HG03108 (cell line): ENCODE results near the gene EGFL7.

ENCODE experiments used
- ATAC-seq: cut with Tn5 transposase; IDR thresholded peaks from one replicate; pipeline ENCODE4 v1.9.1; 2021; ENCODE audit warnings: moderate library complexity; ENCODE audit not compliant: unreplicated experiment

EGFL7 gene

DNA sequence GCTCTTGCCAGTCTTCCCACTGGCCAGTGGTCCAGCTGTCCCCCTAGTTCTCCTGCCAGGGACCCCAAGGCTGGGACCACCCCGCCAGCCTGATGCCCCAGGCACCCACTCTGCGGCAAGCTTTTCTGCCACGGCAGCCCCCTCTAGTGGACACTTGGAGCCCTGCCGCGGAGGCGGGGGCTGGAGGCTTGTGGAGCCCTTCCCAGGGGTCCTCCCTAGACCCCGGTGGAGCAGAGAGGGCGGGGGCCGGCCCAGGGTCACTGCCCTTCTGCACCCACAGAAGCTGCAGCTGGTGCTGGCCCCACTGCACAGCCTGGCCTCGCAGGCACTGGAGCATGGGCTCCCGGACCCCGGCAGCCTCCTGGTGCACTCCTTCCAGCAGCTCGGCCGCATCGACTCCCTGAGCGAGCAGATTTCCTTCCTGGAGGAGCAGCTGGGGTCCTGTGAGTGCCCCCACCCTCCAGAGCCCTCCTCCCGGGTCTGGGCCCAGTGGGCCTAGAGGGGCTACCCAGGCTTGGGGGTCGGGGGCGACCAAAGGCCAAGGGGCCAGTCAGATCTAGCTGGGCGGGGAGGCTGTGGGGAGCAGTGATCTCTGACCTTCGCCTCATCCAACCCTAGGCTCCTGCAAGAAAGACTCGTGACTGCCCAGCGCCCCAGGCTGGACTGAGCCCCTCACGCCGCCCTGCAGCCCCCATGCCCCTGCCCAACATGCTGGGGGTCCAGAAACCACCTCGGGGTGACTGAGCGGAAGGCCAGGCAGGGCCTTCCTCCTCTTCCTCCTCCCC, 9.1 kb downstream of the EGFL7 start:
- no peak for ATAC-seq

DNA sequence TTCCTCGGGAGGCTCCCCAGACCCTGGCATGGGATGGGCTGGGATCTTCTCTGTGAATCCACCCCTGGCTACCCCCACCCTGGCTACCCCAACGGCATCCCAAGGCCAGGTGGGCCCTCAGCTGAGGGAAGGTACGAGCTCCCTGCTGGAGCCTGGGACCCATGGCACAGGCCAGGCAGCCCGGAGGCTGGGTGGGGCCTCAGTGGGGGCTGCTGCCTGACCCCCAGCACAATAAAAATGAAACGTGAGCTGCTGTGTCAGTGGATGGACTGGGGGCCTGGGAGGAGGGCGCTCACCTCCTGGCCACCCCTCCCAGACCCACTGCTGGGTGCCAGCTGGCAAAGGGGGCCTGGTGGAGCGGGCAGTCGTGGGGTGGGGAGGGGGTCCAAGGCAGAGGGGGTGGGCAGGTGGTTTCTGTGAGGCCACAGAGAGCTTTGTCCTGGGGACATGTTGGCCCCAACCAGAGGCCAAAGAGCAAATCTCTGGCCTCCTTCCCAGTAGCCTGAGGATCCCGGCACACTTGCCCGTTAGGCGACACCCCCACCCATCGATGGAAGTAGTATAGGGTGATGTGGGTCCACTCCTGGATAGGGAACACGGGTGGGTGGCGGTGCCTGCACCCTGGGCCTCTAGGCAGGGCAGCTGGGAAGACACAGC, 9.8 kb downstream of the EGFL7 start:
- no peak for ATAC-seq

DNA sequence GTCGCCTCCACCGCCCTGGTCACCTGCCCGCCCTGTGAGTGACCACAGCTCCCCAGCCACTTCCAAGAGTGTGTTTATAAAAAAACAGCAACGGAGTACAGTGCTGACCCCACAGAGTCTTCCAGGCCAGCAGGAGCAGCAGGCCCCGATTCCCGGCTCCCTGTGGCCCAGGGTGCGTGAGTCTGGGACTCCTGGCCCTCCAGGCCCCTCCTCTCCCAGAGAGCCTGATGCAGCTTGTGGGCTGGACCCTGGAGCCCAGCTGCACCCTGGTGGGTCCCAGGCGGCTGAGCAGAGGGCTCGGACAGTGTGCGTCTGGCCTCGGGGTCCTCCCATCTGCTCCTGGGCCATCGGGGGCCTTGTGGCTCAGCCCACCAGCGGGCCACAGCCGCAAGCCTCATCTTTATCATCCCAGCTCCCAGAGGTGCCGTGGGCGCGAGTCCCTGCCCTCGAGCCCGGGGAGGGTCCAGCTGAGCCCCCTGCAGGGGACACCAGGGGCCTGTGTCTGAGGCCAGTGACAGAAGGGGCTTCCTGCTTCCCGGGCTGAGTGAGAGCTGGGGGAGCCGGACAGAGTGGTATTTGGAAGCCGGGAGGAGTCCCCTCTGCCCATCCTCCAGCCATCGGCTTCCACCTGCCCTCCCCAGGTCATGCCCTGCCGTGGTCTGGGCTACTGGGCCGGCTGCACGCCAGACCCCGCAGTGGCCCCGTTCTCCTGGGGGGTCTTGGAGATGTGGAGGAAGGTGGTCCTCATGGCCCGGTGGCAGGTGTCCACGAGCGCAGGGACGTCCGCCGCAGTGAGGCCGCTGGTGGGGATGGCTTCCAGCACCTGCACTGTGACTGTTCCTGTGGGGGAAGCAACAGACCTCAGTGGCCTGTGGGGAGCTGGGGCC, 10.6 kb downstream of the EGFL7 start:
- no peak for ATAC-seq

DNA sequence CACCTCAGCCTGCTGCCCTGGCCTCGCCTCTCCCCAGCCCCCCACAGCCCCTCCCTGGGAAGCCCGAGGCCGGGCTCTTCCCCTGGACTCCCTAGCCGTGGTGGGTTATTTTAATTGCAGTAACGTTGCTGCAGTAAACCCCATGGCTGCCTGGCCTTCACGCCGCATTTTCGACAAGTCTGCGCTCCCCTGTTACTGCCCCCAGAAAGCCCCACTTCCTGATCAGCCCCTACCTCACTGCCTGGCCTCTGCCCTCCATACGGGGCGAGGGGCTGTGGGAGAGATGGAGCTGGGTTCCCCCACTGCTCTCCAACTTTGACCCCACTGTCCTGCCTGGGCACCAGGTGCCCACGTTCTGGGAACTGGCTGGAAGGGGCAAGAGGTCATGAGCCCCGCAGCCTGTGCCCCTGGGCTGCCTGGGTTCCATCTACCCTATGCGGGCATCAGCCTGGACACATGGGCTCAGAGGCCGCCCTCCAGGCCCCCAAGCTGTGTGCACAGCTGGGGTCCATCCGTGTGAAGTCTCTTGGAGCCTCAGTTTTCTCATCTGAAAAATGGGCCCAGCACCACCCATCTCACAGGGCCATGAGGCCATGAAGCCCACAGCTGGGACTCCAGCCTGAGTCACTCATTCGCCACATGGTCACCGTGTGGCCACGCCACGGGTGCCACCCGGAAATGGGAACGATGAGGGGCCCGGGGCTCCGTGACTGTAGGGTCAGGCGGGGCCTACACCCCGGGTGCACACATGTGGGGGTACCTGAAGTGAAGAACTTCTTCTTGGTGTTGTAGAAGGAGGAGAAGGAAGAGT, 11.5 kb downstream of the EGFL7 start:
- no peak for ATAC-seq

DNA sequence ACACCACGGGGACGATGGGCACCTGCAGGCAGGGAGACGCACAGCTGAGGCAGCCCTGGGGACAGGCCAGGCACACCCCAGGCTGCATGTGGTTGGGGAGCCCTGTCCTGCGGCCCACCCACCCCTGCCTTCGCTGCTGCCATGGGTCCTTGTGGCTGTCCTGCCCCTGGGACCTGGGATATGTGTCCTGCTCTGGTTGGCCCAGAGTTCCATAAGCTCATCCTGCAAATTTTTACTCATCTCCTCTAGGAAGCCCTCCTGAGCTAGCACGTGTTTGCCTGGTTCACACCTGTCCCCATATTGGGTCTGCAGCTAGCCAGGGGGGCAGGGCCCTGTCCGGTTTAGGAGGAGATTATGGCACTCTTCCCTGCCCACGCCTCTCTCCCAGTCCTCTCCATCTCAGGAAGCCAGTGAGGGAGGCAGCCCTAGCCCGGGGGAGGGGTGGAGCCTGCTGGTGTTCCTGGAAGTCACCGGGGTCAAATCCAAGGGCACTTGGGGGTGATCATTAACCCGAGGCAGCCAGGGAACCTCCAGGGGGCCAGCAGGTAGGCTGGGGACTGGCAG, 12.2 kb downstream of the EGFL7 start:
- ATAC-seq, result no peak

DNA sequence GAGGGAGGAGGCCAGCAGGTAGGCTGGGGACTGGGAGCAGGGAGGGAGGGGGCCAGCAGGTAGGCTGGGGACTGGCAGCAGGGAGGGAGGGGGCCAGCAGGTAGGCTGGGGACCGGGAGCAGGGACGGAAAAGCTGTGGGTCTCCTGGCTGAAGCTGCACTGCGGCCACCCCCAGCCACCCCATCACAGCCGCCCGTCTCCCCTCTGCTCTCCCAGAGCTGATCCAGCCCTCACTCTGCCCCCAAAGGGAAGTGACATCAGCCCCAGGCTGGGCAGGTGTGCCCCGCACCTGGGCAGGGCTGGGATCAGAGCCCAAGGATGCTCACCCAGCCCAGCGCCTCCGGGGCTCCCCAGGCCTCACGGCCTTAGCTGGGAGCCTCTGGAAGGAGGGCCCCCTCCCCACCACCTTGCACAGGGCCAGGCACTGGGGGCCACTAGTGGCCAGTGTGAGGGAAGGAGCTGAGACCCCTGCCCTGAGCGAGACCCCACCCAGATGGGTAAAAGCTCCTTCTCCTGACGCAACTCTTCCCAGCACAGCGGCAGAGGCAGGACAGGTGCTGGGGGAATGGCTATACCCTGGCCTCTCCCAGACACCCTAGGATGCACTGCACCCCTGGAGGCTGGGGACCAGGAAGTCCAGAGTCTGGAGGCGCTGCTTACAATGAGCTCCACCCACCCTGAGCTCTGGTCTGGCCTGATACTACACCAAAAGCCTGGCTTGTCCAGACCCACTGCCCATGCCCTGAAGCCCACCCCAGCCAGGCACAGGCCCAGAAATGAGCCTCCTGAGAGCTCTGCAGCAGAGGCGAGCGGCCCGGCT, 13.0 kb downstream of the EGFL7 start:
- ATAC-seq, result no peak

DNA sequence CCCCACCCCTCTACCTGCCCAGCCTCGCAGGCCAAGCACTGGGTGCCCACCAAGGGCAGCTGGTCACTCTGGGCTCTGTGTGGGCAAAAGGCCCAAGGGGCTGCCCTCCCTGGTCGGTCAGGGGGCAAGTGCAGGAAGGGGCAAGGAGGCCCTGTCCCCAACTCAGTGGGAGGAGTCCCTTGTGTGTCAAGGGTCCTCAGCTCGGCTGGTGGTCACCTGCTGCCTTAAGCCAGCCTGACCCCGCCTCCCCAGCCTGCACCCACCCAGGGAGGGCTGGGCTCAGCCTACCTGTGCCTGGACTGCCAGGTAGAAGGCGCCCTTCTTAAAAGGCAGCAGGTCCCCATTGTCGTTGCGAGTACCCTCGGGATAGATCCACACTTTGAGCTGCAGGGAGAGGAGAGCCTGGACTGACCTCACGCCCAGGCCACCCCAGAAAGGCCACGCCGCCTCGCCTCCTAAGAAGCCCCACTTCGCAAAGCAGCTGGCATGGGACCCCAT, 13.6 kb downstream of the EGFL7 start:
- ATAC-seq, result no peak

DNA sequence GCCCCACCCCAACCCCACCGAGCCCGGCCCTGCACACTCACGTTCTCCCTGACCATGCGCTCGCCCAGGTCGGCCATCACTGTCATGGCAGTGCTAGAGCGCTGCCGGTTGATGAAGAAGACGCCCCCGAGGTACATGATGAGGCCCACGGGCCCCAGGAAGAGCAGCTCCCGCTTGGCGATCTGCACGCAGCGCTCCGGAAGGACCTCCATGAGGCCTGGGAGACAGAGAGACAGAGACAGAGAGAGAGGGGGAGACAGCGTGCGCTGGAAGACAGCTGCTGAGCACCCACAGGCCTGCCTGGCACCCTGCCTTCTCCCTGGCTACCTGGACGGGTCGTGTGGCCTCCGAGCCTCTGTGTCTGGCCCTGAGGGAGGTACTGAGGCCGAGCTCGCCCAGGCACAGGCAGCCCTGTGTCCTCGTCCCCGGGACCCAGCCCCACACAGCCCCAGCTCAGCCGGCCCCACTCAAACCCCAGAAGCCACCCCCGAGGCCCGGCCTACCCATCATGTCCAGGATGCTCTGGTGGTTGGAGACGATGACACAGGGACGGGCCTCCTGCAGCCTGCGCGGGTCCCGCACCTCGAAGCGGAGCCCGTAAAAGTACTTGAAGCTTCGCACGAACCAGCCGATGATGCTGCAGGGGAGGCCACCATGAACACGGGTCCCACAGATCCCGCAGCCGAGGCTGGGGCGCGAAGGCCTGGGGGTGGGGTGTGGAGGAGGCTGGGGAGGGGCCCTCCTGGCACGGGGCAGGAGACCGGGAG, 14.4 kb downstream of the EGFL7 start:
- ATAC-seq, result no peak

DNA sequence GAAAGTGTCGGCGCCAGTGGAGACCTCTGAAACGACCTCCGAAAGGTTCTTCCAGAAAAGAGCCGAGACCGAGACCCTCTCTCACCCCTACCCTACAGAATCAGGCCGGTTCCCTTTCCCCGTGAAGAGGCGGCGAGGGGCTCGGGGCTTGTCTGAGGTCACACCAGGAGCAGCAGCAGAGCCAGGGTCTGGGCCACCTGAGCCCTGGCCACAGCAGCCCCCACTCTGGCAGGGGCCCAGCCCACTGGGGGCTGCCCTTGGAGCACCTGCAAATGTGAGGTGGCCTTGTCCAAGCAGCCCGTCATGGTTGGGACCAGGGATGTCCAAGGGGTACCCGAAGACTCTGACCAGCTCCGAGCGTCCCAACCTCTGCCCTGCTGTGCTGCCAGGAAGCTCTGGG, 15.3 kb downstream of the EGFL7 start:
- ATAC-seq, result no peak

DNA sequence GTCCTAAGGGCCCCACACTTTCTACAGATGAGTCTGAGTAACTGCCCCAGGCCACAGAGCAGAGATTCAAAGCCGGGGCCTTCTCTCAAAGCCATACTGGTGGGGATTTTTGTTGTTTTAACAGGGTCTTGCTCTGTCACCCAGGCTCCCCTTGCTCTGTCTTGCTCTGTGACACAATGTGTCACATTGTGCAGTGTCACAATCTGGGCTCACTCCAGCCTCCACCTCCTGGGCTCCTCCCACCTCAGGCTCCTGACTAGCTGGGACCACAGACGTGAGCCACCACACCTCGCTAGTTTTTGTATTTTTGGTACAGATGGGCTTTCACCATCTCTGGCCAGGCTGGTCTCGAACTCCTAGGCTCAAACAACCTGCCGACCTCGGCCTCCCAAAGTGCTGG, 15.9 kb downstream of the EGFL7 start:
- ATAC-seq, result no peak

DNA sequence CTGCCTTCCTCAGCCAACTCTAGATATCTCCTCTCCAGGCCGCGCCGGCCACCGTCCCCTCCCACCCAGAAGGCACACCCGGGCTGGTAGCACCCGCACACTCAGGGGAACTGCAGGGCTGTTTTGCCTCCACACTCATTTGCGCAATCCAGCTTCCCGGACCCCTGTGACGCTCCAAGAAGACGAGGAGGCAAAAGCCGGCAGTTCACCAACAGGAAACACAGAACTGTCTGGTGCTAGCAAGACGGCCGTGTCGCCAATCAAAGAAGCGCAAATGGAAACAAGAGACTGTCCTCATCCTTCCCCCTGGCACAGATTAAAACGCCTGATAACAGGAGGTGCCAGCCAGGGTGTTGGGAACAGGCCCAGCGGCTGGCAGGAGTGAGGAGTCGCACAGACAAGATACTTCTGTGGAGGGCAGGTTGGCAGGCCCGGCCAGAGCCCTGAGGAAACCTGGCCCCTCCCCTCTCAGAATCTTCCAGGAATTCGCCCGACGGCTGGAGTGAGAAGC, 16.8 kb downstream of the EGFL7 start:
- ATAC-seq, result no peak

DNA sequence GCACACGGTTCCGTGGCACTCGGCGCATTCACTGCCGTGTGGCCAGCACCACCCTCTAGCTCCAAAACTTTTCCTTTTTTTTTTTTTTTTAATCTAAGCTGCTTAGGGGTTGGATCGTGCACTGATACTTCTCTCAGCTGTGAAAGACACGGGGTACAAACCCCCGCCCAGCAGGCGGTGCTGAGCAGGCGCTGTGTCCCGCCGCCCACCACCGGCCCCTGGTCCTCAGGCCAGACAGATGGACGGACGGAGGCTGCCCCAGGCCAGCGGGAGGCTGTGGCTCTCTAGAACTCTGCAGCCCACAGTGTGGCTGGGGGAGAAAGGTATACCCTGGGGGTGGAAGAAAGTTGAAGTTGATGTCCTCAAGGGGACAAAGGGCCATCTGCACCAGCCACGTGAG, 18.3 kb downstream of the EGFL7 start:
- ATAC-seq, result no peak

DNA sequence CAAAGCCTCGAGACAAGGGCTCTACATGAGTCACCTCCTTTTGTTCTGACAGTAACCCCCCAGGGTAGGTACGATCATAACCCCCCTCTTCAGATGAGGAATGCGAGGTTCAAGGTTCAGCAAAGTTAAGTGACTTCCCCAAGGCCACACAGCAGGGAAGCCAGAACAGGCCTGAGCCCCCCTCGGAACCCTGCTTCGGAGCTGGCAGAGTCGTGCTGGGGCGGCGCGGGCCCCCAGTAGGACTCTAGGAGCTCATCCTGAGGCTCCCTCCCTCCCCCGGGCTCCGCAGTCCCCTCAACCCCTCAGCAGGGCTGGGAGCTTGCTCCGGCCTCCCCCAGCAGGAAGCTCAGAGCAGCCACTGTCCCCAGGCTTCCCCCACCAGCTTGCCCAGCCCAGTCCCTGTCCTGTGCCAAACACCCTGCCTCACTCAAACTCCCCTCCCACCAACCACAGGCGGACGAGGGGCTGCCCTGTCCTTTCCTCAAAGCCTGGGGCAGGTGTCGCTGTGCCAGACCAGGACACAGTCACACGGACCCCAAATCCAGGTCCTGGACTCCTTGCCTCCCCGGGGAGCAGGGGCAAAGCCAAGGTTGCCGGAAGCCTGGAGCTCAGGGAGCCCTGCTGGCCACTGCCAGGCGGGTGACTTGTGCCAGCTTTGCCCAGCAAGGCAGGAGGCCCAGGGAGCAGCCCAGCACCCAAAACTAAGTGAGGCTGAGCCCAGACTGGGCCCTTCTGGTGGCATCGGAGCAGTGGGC, 19.4 kb downstream of the EGFL7 start:
- no peak for ATAC-seq

DNA sequence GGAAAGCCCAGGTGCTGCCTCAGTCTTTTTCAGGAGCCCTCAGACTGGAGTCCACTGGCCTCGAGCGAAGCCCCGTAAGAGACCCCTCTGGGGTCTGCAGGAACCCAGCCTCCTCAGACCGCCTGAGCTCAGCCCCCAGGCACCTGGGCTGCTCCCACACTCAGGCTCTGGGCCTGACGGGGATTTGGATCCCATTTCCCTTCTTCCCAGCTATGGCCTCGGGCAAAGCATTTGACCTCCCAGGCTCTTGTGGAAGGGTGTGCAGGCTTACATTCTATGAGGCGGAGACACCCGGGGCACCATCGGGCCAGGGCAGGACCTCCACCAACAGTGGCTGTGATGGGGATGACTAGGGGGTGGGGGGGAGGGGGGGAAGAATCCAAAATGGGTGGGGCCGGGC, 20.0 kb downstream of the EGFL7 start:
- ATAC-seq, result no peak

DNA sequence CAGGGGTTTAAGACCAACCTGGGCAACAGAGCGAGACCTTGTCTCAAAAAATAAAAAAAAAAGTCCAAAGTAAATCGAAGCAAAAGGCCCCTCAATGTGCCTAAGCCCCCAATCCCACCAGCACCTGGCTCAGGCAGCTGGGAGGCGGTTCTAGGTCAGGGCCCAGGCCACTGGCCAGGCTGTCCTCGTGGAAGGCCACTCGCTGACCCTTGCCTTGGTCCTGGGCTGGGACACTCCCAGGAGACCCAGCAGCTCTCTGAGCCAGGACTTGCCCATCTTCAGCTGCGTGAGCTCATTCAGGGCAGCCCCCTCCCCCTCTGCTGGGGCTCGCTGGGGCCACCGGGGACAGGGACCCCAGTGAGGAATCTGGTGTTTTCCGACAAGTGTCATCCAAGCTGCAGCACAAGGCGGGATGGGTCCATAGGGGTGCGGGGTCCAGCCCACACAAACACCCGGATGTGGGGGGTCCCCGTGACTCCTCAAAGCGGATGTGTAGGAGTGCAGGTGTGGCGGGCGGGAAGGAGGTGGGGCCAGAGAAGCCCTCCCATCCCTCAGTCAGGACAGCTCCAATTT, 20.5 kb downstream of the EGFL7 start:
- ATAC-seq, result no peak

DNA sequence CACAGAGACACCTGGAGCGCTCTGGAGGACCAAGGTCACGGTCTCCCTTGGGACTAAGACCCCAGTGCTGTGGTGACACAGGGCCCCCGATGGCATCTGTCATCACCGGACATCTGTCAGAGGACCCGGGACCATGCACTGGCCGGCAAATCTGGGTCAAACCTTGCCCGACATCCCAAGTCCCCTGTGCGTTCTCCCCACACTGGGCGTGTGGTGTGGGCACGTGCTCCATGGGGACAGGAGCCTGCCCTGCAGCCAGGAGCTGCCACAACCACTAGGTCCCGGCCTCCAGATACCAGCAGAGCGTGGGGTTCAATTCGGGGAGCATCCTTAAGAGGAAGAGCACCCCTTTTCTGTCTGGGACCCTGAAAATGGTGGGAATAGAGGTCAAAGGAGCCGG, 21.0 kb downstream of the EGFL7 start:
- ATAC-seq, result no peak

DNA sequence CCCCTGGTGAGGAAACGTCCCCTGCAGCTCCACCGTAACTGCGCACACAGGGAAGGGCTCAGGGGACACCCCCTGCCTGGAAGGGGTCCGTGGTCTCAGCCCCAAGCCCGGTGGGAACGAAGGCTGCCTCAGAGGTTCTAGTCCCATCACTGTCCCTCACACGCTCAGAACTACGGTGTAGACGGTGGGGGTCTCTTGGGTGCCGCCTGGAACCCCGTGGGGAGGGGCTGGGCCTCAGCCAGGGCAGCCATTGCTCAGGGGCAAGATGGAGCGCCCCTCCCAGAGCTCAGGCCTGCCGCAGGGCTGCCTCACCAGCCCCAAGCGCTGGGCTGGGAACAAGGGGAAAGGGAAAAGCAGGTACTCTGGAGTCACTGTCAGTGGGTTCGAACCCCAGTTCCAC, 21.6 kb downstream of the EGFL7 start:
- ATAC-seq, result no peak

DNA sequence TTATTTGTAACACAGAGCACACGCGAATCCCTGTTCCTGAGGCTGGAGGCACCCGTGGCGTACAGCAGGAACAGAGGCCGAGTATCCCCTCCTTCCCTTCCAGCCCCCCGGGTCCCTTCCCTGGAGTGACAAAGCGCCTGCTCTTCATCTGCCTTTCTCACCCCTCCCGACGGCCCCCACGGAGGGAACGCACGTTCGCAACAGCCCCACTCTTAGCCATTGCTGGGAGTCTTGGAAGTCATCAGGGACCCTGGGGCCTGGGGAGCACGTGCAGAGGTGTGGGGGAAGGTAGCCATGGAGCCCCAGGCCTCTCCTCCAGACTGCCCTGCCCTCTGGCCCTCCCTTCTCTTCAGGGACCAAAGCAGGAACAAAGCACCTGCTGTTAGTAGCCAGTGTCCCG, 22.1 kb downstream of the EGFL7 start:
- ATAC-seq, result no peak
